ENCODE results near the gene TMEM8B.

DNA sequence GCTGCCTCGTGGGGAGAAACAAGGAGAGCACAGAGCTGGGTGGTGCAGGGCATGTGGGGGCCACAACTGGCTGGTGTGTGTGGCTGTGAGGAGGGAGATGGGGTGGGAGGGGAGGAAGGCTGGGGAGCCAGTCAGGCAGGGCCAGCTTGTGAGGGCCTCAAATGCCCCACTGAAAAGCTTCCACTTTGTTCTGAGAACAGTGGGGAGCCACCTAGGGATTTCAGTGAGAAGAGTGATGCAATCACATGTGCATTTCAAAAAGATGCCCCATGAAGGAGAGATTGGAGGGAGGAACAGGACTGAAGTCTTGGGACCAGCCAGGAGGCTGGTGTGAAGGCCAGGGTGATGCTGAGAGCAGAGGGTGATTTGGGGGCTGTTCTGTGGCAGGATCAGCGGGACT, 39.9 kb downstream of the TMEM8B start:
- TF ChIP-seq, protein P1, sequence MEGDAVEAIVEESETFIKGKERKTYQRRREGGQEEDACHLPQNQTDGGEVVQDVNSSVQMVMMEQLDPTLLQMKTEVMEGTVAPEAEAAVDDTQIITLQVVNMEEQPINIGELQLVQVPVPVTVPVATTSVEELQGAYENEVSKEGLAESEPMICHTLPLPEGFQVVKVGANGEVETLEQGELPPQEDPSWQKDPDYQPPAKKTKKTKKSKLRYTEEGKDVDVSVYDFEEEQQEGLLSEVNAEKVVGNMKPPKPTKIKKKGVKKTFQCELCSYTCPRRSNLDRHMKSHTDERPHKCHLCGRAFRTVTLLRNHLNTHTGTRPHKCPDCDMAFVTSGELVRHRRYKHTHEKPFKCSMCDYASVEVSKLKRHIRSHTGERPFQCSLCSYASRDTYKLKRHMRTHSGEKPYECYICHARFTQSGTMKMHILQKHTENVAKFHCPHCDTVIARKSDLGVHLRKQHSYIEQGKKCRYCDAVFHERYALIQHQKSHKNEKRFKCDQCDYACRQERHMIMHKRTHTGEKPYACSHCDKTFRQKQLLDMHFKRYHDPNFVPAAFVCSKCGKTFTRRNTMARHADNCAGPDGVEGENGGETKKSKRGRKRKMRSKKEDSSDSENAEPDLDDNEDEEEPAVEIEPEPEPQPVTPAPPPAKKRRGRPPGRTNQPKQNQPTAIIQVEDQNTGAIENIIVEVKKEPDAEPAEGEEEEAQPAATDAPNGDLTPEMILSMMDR (IDR thresholded peaks at IDR 0.05; ENCODE audit: low read length): no peak
- no peak for TF ChIP-seq EZH2 (optimal IDR thresholded peaks at IDR 0.05; ENCODE audit: low read depth, low read length)
